ENCODE data around the gene GALNS.

DNA sequence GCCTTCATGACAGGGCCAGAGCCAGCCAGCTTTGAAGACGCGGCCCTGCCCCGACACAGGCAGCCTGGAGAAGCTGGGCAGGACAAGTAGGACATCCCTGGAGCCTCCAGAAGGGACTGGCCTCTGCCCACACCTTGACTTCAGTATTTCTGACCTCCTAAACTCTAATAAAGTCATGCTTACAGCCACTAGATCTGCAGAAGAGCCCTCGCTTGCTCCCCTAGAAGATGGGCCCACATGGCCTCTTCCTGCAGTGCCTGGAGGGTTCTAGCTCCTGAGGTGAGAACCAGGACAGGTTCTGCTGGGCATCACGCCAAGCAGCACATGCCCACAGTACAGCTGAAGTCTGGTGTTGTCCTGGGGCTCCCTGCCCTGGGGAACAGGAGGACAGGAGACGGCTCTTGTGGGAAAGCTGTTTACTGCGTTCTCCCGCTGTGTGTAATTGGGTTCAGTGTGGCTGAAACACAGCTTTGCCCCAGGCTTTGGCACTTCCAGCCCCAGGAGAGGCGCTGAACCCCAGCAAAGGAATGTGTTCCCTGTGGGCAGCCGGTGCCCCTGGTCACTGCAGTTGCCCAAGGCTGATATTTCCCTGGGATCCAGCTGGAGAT, 47.6 kb downstream of the GALNS start:
- TF ChIP-seq MAX (CRISPR knock-in tag; IDR thresholded peaks at IDR 0.05) (no peak), AFF4 (CRISPR knock-in tag; IDR thresholded peaks at IDR 0.05; ENCODE audit: borderline replicate concordance) (no peak), E2F4 (CRISPR knock-in tag; IDR thresholded peaks at IDR 0.05; ENCODE audit: borderline replicate concordance, low read depth) (no peak), ETV6 (CRISPR knock-in tag; IDR thresholded peaks at IDR 0.05) (no peak), HMGA2 (CRISPR knock-in tag; IDR thresholded peaks at IDR 0.05) (no peak), ESRRA (CRISPR knock-in tag; IDR thresholded peaks at IDR 0.05; ENCODE audit: borderline replicate concordance) (no peak), CREB1 (CRISPR knock-in tag; IDR thresholded peaks at IDR 0.05) (peak; percentile 43; the same call in 1 of the 2 replicates), TCF7 (CRISPR knock-in tag; IDR thresholded peaks at IDR 0.05; ENCODE audit: low read depth) (no peak), ZBTB43 (CRISPR knock-in tag; IDR thresholded peaks at IDR 0.05) (no peak)
- TF ChIP-seq, protein P1, sequence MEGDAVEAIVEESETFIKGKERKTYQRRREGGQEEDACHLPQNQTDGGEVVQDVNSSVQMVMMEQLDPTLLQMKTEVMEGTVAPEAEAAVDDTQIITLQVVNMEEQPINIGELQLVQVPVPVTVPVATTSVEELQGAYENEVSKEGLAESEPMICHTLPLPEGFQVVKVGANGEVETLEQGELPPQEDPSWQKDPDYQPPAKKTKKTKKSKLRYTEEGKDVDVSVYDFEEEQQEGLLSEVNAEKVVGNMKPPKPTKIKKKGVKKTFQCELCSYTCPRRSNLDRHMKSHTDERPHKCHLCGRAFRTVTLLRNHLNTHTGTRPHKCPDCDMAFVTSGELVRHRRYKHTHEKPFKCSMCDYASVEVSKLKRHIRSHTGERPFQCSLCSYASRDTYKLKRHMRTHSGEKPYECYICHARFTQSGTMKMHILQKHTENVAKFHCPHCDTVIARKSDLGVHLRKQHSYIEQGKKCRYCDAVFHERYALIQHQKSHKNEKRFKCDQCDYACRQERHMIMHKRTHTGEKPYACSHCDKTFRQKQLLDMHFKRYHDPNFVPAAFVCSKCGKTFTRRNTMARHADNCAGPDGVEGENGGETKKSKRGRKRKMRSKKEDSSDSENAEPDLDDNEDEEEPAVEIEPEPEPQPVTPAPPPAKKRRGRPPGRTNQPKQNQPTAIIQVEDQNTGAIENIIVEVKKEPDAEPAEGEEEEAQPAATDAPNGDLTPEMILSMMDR (IDR thresholded peaks at IDR 0.05) = no peak
